OCI-LY1 (cell line): ENCODE data around the gene ZIC1.

Source experiments
- CTCF ChIP-seq: fragments of 200-600 bp; sonication (generic), shearing (Covaris generic); IDR thresholded peaks from 2 replicates; pipeline ENCODE4 v1.5.1; 2017; ENCODE audit warnings: mild to moderate bottlenecking, antibody characterized with exemption, low read length, moderate library complexity, mixed read lengths
- EZH2 ChIP-seq: fragments of 200-600 bp; sonication (generic), shearing (Covaris generic); IDR thresholded peaks from 2 replicates; pipeline ENCODE4 v1.8.0; 2017; ENCODE audit warnings: borderline replicate concordance, mixed run types, mild to moderate bottlenecking, antibody characterized with exemption, low read length, moderate library complexity, mixed read lengths

GRCh38 chr3:147428754-147429153 lies 19.6 kb downstream of the ZIC1 start:
- TF ChIP-seq CTCF, result no peak
- no peak for TF ChIP-seq EZH2
